Measurements from ENCODE around the gene NMRAL1.

NMRAL1 gene

GRCh38 chr16:4450931-4451519 lies 23.4 kb downstream of the NMRAL1 start:
- Histone ChIP-seq H3K27ac (ENCODE audit: low read depth in 2 of 2, low read length in 2 of 2) (no peak overlapping the region), H3K9ac (ENCODE audit: low read depth in 1 of 2, low read length in 2 of 2) (no peak overlapping the region), H3K36me3 (ENCODE audit: control insufficient read depth in 2 of 2, insufficient read depth in 2 of 2, low read length in 2 of 2) (peaks cover 64 to 73% of the 10 kb centered on the region in 2 donors), H3K4me3 (ENCODE audit: low read length in 2 of 2) (no peak overlapping the region), H3K4me1 (ENCODE audit: control insufficient read depth in 2 of 2, insufficient read depth in 2 of 2, low read length in 2 of 2) (no peaks in the 10 kb centered on the region), H3K27me3 (ENCODE audit: control insufficient read depth in 2 of 2, insufficient read depth in 2 of 2, low read length in 2 of 2) (no peaks in the 10 kb centered on the region), H3K9me3 (ENCODE audit: control insufficient read depth in 2 of 2, low read length in 2 of 2) (no peaks in the 10 kb centered on the region)

GRCh38 chr16:4450430-4450829 lies 24.0 kb downstream of the NMRAL1 start:
- Histone ChIP-seq H3K27ac (ENCODE audit: low read depth in 2 of 2, low read length in 2 of 2) (no peak overlapping the region), H3K27me3 (ENCODE audit: control insufficient read depth in 2 of 2, insufficient read depth in 2 of 2, low read length in 2 of 2) (no peaks in the 10 kb centered on the region), H3K9ac (ENCODE audit: low read depth in 1 of 2, low read length in 2 of 2) (no peak overlapping the region), H3K9me3 (ENCODE audit: control insufficient read depth in 2 of 2, low read length in 2 of 2) (no peaks in the 10 kb centered on the region), H3K4me1 (ENCODE audit: control insufficient read depth in 2 of 2, insufficient read depth in 2 of 2, low read length in 2 of 2) (no peaks in the 10 kb centered on the region), H3K4me3 (ENCODE audit: low read length in 2 of 2) (no peak overlapping the region), H3K36me3 (ENCODE audit: control insufficient read depth in 2 of 2, insufficient read depth in 2 of 2, low read length in 2 of 2) (peaks cover 58 to 69% of the 10 kb centered on the region in 2 donors)

GRCh38 chr16:4443986-4444385 lies 30.4 kb downstream of the NMRAL1 start:
- Histone ChIP-seq H3K4me1 (ENCODE audit: control insufficient read depth in 2 of 2, insufficient read depth in 2 of 2, low read length in 2 of 2) (no peaks in the 10 kb centered on the region), H3K9ac (ENCODE audit: low read depth in 1 of 2, low read length in 2 of 2) (no peak overlapping the region), H3K27ac (ENCODE audit: low read depth in 2 of 2, low read length in 2 of 2) (no peak overlapping the region), H3K27me3 (ENCODE audit: control insufficient read depth in 2 of 2, insufficient read depth in 2 of 2, low read length in 2 of 2) (no peaks in the 10 kb centered on the region), H3K4me3 (ENCODE audit: low read length in 2 of 2) (no peak overlapping the region), H3K9me3 (ENCODE audit: control insufficient read depth in 2 of 2, low read length in 2 of 2) (no peaks in the 10 kb centered on the region), H3K36me3 (ENCODE audit: control insufficient read depth in 2 of 2, insufficient read depth in 2 of 2, low read length in 2 of 2) (peaks cover 63 to 73% of the 10 kb centered on the region in 2 donors)

GRCh38 chr16:4443271-4443670 lies 31.2 kb downstream of the NMRAL1 start:
- H3K36me3 ChIP-seq (ENCODE audit: control insufficient read depth in 2 of 2, insufficient read depth in 2 of 2, low read length in 2 of 2): peaks cover 63 to 70% of the 10 kb centered on the region in 2 donors
- H3K4me1 ChIP-seq (ENCODE audit: control insufficient read depth in 2 of 2, insufficient read depth in 2 of 2, low read length in 2 of 2): no peaks in the 10 kb centered on the region
- H3K4me3 ChIP-seq (ENCODE audit: low read length in 2 of 2): no peak overlapping the region
- H3K27me3 ChIP-seq (ENCODE audit: control insufficient read depth in 2 of 2, insufficient read depth in 2 of 2, low read length in 2 of 2): no peaks in the 10 kb centered on the region
- H3K9me3 ChIP-seq (ENCODE audit: control insufficient read depth in 2 of 2, low read length in 2 of 2): no peaks in the 10 kb centered on the region
- no peak overlapping the region for H3K9ac ChIP-seq (ENCODE audit: low read depth in 1 of 2, low read length in 2 of 2)
- H3K27ac ChIP-seq (ENCODE audit: low read depth in 2 of 2, low read length in 2 of 2): no peak overlapping the region

- no peak overlapping the region for H3K4me3 ChIP-seq (ENCODE audit: low read length in 2 of 2)
- H3K27ac ChIP-seq (ENCODE audit: low read depth in 2 of 2, low read length in 2 of 2): no peak overlapping the region
- no peaks in the 10 kb centered on the region for H3K9me3 ChIP-seq (ENCODE audit: control insufficient read depth in 2 of 2, low read length in 2 of 2)
- no peak overlapping the region for H3K9ac ChIP-seq (ENCODE audit: low read depth in 1 of 2, low read length in 2 of 2)
- no peaks in the 10 kb centered on the region for H3K4me1 ChIP-seq (ENCODE audit: control insufficient read depth in 2 of 2, insufficient read depth in 2 of 2, low read length in 2 of 2)
- peaks cover 65 to 75% of the 10 kb centered on the region in 2 donors for H3K36me3 ChIP-seq (ENCODE audit: control insufficient read depth in 2 of 2, insufficient read depth in 2 of 2, low read length in 2 of 2)
- H3K27me3 ChIP-seq (ENCODE audit: control insufficient read depth in 2 of 2, insufficient read depth in 2 of 2, low read length in 2 of 2): no peaks in the 10 kb centered on the region
Measured at GRCh38 chr16:4442371-4442770, 32.1 kb downstream of the NMRAL1 start.

- no peak overlapping the region for H3K4me3 ChIP-seq (ENCODE audit: low read length in 2 of 2)
- H3K27ac ChIP-seq (ENCODE audit: low read depth in 2 of 2, low read length in 2 of 2): no peak overlapping the region
- no peak overlapping the region for H3K9ac ChIP-seq (ENCODE audit: low read depth in 1 of 2, low read length in 2 of 2)
- no peaks in the 10 kb centered on the region for H3K9me3 ChIP-seq (ENCODE audit: control insufficient read depth in 2 of 2, low read length in 2 of 2)
- H3K4me1 ChIP-seq (ENCODE audit: control insufficient read depth in 2 of 2, insufficient read depth in 2 of 2, low read length in 2 of 2): no peaks in the 10 kb centered on the region
- H3K36me3 ChIP-seq (ENCODE audit: control insufficient read depth in 2 of 2, insufficient read depth in 2 of 2, low read length in 2 of 2): peaks cover 53 to 61% of the 10 kb centered on the region in 2 donors
- no peaks in the 10 kb centered on the region for H3K27me3 ChIP-seq (ENCODE audit: control insufficient read depth in 2 of 2, insufficient read depth in 2 of 2, low read length in 2 of 2)
Measured at GRCh38 chr16:4437366-4437765, 37.1 kb downstream of the NMRAL1 start.

GRCh38 chr16:4435337-4436067 lies 38.9 kb downstream of the NMRAL1 start:
- H3K9me3 ChIP-seq (ENCODE audit: control insufficient read depth in 2 of 2, low read length in 2 of 2): no peaks in the 10 kb centered on the region
- no peaks in the 10 kb centered on the region for H3K4me1 ChIP-seq (ENCODE audit: control insufficient read depth in 2 of 2, insufficient read depth in 2 of 2, low read length in 2 of 2)
- no peaks in the 10 kb centered on the region for H3K27me3 ChIP-seq (ENCODE audit: control insufficient read depth in 2 of 2, insufficient read depth in 2 of 2, low read length in 2 of 2)
- H3K27ac ChIP-seq (ENCODE audit: low read depth in 2 of 2, low read length in 2 of 2): no peak overlapping the region
- peaks cover 39 to 50% of the 10 kb centered on the region in 2 donors for H3K36me3 ChIP-seq (ENCODE audit: control insufficient read depth in 2 of 2, insufficient read depth in 2 of 2, low read length in 2 of 2)
- H3K9ac ChIP-seq (ENCODE audit: low read depth in 1 of 2, low read length in 2 of 2): no peak overlapping the region
- no peak overlapping the region for H3K4me3 ChIP-seq (ENCODE audit: low read length in 2 of 2)

GRCh38 chr16:4433914-4434787 lies 40.3 kb downstream of the NMRAL1 start:
- Histone ChIP-seq H3K4me1 (ENCODE audit: control insufficient read depth in 2 of 2, insufficient read depth in 2 of 2, low read length in 2 of 2) (no peaks in the 10 kb centered on the region), H3K27ac (ENCODE audit: low read depth in 2 of 2, low read length in 2 of 2) (no peak overlapping the region), H3K9ac (ENCODE audit: low read depth in 1 of 2, low read length in 2 of 2) (no peak overlapping the region), H3K9me3 (ENCODE audit: control insufficient read depth in 2 of 2, low read length in 2 of 2) (no peaks in the 10 kb centered on the region), H3K4me3 (ENCODE audit: low read length in 2 of 2) (no peak overlapping the region), H3K36me3 (ENCODE audit: control insufficient read depth in 2 of 2, insufficient read depth in 2 of 2, low read length in 2 of 2) (peaks cover 31 to 42% of the 10 kb centered on the region in 2 donors), H3K27me3 (ENCODE audit: control insufficient read depth in 2 of 2, insufficient read depth in 2 of 2, low read length in 2 of 2) (no peaks in the 10 kb centered on the region)

GRCh38 chr16:4433228-4433627 lies 41.2 kb downstream of the NMRAL1 start:
- peaks cover 27 to 40% of the 10 kb centered on the region in 2 donors for H3K36me3 ChIP-seq (ENCODE audit: control insufficient read depth in 2 of 2, insufficient read depth in 2 of 2, low read length in 2 of 2)
- no peak overlapping the region for H3K9ac ChIP-seq (ENCODE audit: low read depth in 1 of 2, low read length in 2 of 2)
- H3K4me3 ChIP-seq (ENCODE audit: low read length in 2 of 2): no peak overlapping the region
- no peaks in the 10 kb centered on the region for H3K4me1 ChIP-seq (ENCODE audit: control insufficient read depth in 2 of 2, insufficient read depth in 2 of 2, low read length in 2 of 2)
- no peaks in the 10 kb centered on the region for H3K9me3 ChIP-seq (ENCODE audit: control insufficient read depth in 2 of 2, low read length in 2 of 2)
- H3K27ac ChIP-seq (ENCODE audit: low read depth in 2 of 2, low read length in 2 of 2): no peak overlapping the region
- no peaks in the 10 kb centered on the region for H3K27me3 ChIP-seq (ENCODE audit: control insufficient read depth in 2 of 2, insufficient read depth in 2 of 2, low read length in 2 of 2)

GRCh38 chr16:4431023-4431422 lies 43.4 kb downstream of the NMRAL1 start:
- H3K27me3 ChIP-seq (ENCODE audit: control insufficient read depth in 2 of 2, insufficient read depth in 2 of 2, low read length in 2 of 2): no peaks in the 10 kb centered on the region
- no peaks in the 10 kb centered on the region for H3K9me3 ChIP-seq (ENCODE audit: control insufficient read depth in 2 of 2, low read length in 2 of 2)
- no peak overlapping the region for H3K4me3 ChIP-seq (ENCODE audit: low read length in 2 of 2)
- H3K4me1 ChIP-seq (ENCODE audit: control insufficient read depth in 2 of 2, insufficient read depth in 2 of 2, low read length in 2 of 2): peaks cover 8 to 11% of the 10 kb centered on the region in 2 donors
- no peak overlapping the region for H3K9ac ChIP-seq (ENCODE audit: low read depth in 1 of 2, low read length in 2 of 2)
- no peak overlapping the region for H3K27ac ChIP-seq (ENCODE audit: low read depth in 2 of 2, low read length in 2 of 2)
- H3K36me3 ChIP-seq (ENCODE audit: control insufficient read depth in 2 of 2, insufficient read depth in 2 of 2, low read length in 2 of 2): peaks cover 14 to 24% of the 10 kb centered on the region in 2 donors

Measured in mucosa of rectum (tissue), 2 donors.